ENCODE results near the gene CYP19A1. TPM values are rescaled to one million over a fixed set of nuclear protein-coding genes. Genes with fewer than 3 reads are reported as not detected.

Gene CYP19A1
- total RNA-seq, 5 donors from 2014 or later (not counting 1 experiment from before 2014, with no cell fraction given) = 0.23 TPM; not detected in 4

- H3K4me3 Mint-ChIP-seq = no peak overlapping the region
- no peak for ATAC-seq (replicated peaks in 1 of 4)
- H3K27me3 Mint-ChIP-seq = peaks cover 9 to 22% of the 10 kb centered on the region in 2 donors
- H3K27me3 ChIP-seq (replicated peaks in 1 of 2; ENCODE audit: control insufficient read depth in 2 of 2, extremely low read depth in 1 of 2, insufficient read depth in 2 of 2, low read length in 1 of 2) = peaks cover 0 to 10% of the 10 kb centered on the region in 2 experiments
- WGBS (ENCODE audit: insufficient coverage) = no CpG with 5 or more reads among the region's 5 CpGs
- DNase-seq = no peak
- H3K36me3 ChIP-seq (ENCODE audit: control insufficient read depth in 2 of 2, extremely low read depth in 1 of 2, insufficient read depth in 1 of 2, low read length in 1 of 2) = no peaks in the 10 kb centered on the region
- no peak overlapping the region for H3K27ac Mint-ChIP-seq
- H3K4me1 Mint-ChIP-seq = no peaks in the 10 kb centered on the region
- H3K27ac ChIP-seq (ENCODE audit: low read length) = no peak overlapping the region
- peaks cover 0 to 3% (median 0%) of the 10 kb centered on the region in 3 donors for H3K9me3 Mint-ChIP-seq
- no peaks in the 10 kb centered on the region for H3K4me1 ChIP-seq (ENCODE audit: control insufficient read depth in 1 of 2, extremely low read depth in 1 of 2, insufficient read depth in 2 of 2, low read length in 2 of 2)
- H3K36me3 Mint-ChIP-seq = no peaks in the 10 kb centered on the region
- H3K4me3 ChIP-seq (ENCODE audit: control insufficient read depth in 1 of 2, extremely low read depth in 1 of 2, low read length in 1 of 2) = no peak overlapping the region
- no peaks in the 10 kb centered on the region for H3K9me3 ChIP-seq
- POLR2A ChIA-PET = no interaction called here
- CTCF ChIA-PET = no interaction called here
These were observed 155.3 kb downstream of the CYP19A1 start for GRCh38 chr15:51183076-51183475.

- Mint-ChIP-seq H3K9me3 (peaks cover 0 to 3% (median 0%) of the 10 kb centered on the region in 3 donors), H3K36me3 (no peaks in the 10 kb centered on the region), H3K27ac (no peak overlapping the region), H3K4me1 (no peaks in the 10 kb centered on the region), H3K27me3 (peaks cover 9 to 22% of the 10 kb centered on the region in 2 donors), H3K4me3 (no peak overlapping the region)
- DNase-seq = no peak
- no peaks in the 10 kb centered on the region for H3K9me3 ChIP-seq
- no peaks in the 10 kb centered on the region for H3K4me1 ChIP-seq (ENCODE audit: control insufficient read depth in 1 of 2, extremely low read depth in 1 of 2, insufficient read depth in 2 of 2, low read length in 2 of 2)
- CTCF ChIA-PET = no interaction called here
- no peak overlapping the region for H3K27ac ChIP-seq (ENCODE audit: low read length)
- POLR2A ChIA-PET = no interaction called here
- no peak overlapping the region for H3K4me3 ChIP-seq (ENCODE audit: control insufficient read depth in 1 of 2, extremely low read depth in 1 of 2, low read length in 1 of 2)
- no peak for ATAC-seq (replicated peaks in 1 of 4)
- no peaks in the 10 kb centered on the region for H3K36me3 ChIP-seq (ENCODE audit: control insufficient read depth in 2 of 2, extremely low read depth in 1 of 2, insufficient read depth in 1 of 2, low read length in 1 of 2)
- 25% methylated on average over 1 of the region's 1 CpG for WGBS (ENCODE audit: insufficient coverage)
- H3K27me3 ChIP-seq (replicated peaks in 1 of 2; ENCODE audit: control insufficient read depth in 2 of 2, extremely low read depth in 1 of 2, insufficient read depth in 2 of 2, low read length in 1 of 2) = peaks cover 0 to 9% of the 10 kb centered on the region in 2 experiments
These were observed 156.5 kb downstream of the CYP19A1 start for GRCh38 chr15:51181905-51182304.

GRCh38 chr15:51181221-51181620 lies 157.2 kb downstream of the CYP19A1 start:
- no peak overlapping the region for H3K27ac ChIP-seq (ENCODE audit: low read length)
- ChIA-PET CTCF (no interaction called here), POLR2A (no interaction called here)
- no peaks in the 10 kb centered on the region for H3K4me1 Mint-ChIP-seq
- H3K27ac Mint-ChIP-seq = no peak overlapping the region
- no peaks in the 10 kb centered on the region for H3K9me3 ChIP-seq
- no peaks in the 10 kb centered on the region for H3K4me1 ChIP-seq (ENCODE audit: control insufficient read depth in 1 of 2, extremely low read depth in 1 of 2, insufficient read depth in 2 of 2, low read length in 2 of 2)
- H3K4me3 ChIP-seq (ENCODE audit: control insufficient read depth in 1 of 2, extremely low read depth in 1 of 2, low read length in 1 of 2) = no peak overlapping the region
- ATAC-seq (replicated peaks in 1 of 4) (no peak), DNase-seq (no peak)
- H3K36me3 ChIP-seq (ENCODE audit: control insufficient read depth in 2 of 2, extremely low read depth in 1 of 2, insufficient read depth in 1 of 2, low read length in 1 of 2) = no peaks in the 10 kb centered on the region
- peaks cover 9 to 22% of the 10 kb centered on the region in 2 donors for H3K27me3 Mint-ChIP-seq
- H3K4me3 Mint-ChIP-seq = no peak overlapping the region
- WGBS (ENCODE audit: insufficient coverage) = 88% methylated on average over 2 of the region's 3 CpGs
- peaks cover 0 to 9% of the 10 kb centered on the region in 2 experiments for H3K27me3 ChIP-seq (replicated peaks in 1 of 2; ENCODE audit: control insufficient read depth in 2 of 2, extremely low read depth in 1 of 2, insufficient read depth in 2 of 2, low read length in 1 of 2)
- peaks cover 0 to 3% (median 0%) of the 10 kb centered on the region in 3 donors for H3K9me3 Mint-ChIP-seq
- no peaks in the 10 kb centered on the region for H3K36me3 Mint-ChIP-seq

GRCh38 chr15:51180534-51180933 lies 157.9 kb downstream of the CYP19A1 start:
- ATAC-seq (replicated peaks in 1 of 4) = no peak

GRCh38 chr15:51180011-51180410 lies 158.4 kb downstream of the CYP19A1 start:
- Histone ChIP-seq H3K4me3 (ENCODE audit: control insufficient read depth in 1 of 2, extremely low read depth in 1 of 2, low read length in 1 of 2) (no peak overlapping the region), H3K36me3 (ENCODE audit: control insufficient read depth in 2 of 2, extremely low read depth in 1 of 2, insufficient read depth in 1 of 2, low read length in 1 of 2) (no peaks in the 10 kb centered on the region), H3K27me3 (replicated peaks in 1 of 2; ENCODE audit: control insufficient read depth in 2 of 2, extremely low read depth in 1 of 2, insufficient read depth in 2 of 2, low read length in 1 of 2) (peaks cover 0 to 9% of the 10 kb centered on the region in 2 experiments), H3K27ac (ENCODE audit: low read length) (no peak overlapping the region), H3K9me3 (no peaks in the 10 kb centered on the region), H3K4me1 (ENCODE audit: control insufficient read depth in 1 of 2, extremely low read depth in 1 of 2, insufficient read depth in 2 of 2, low read length in 2 of 2) (no peaks in the 10 kb centered on the region)
- H3K36me3 Mint-ChIP-seq = no peaks in the 10 kb centered on the region
- no peaks in the 10 kb centered on the region for H3K4me1 Mint-ChIP-seq
- ChIA-PET POLR2A (no interaction called here), CTCF (no interaction called here)
- H3K4me3 Mint-ChIP-seq = no peak overlapping the region
- H3K27ac Mint-ChIP-seq = no peak overlapping the region
- peaks cover 0 to 3% (median 0%) of the 10 kb centered on the region in 3 donors for H3K9me3 Mint-ChIP-seq
- DNase-seq (no peak), ATAC-seq (replicated peaks in 1 of 4) (no peak)
- 100% methylated on average over 1 of the region's 3 CpGs for WGBS (ENCODE audit: insufficient coverage)
- H3K27me3 Mint-ChIP-seq = peaks cover 6 to 19% of the 10 kb centered on the region in 2 donors

More at GRCh38 chr15:51180534-51180933, 157.9 kb downstream of the CYP19A1 start:
- Mint-ChIP-seq H3K27ac (no peak overlapping the region), H3K27me3 (peaks cover 9 to 20% of the 10 kb centered on the region in 2 donors), H3K4me3 (no peak overlapping the region), H3K4me1 (no peaks in the 10 kb centered on the region), H3K9me3 (peaks cover 0 to 3% (median 0%) of the 10 kb centered on the region in 3 donors), H3K36me3 (no peaks in the 10 kb centered on the region)
- H3K4me1 ChIP-seq (ENCODE audit: control insufficient read depth in 1 of 2, extremely low read depth in 1 of 2, insufficient read depth in 2 of 2, low read length in 2 of 2) = no peaks in the 10 kb centered on the region
- DNase-seq = no peak
- H3K9me3 ChIP-seq = no peaks in the 10 kb centered on the region
- CTCF ChIA-PET = no interaction called here
- H3K36me3 ChIP-seq (ENCODE audit: control insufficient read depth in 2 of 2, extremely low read depth in 1 of 2, insufficient read depth in 1 of 2, low read length in 1 of 2) = no peaks in the 10 kb centered on the region
- no CpG with 5 or more reads among the region's 1 CpG for WGBS (ENCODE audit: insufficient coverage)
- H3K4me3 ChIP-seq (ENCODE audit: control insufficient read depth in 1 of 2, extremely low read depth in 1 of 2, low read length in 1 of 2) = no peak overlapping the region
- POLR2A ChIA-PET = no interaction called here
- no peak overlapping the region for H3K27ac ChIP-seq (ENCODE audit: low read length)
- peaks cover 0 to 9% of the 10 kb centered on the region in 2 experiments for H3K27me3 ChIP-seq (replicated peaks in 1 of 2; ENCODE audit: control insufficient read depth in 2 of 2, extremely low read depth in 1 of 2, insufficient read depth in 2 of 2, low read length in 1 of 2)

- H3K27ac Mint-ChIP-seq = no peak overlapping the region
- H3K4me3 Mint-ChIP-seq = no peak overlapping the region
- POLR2A ChIA-PET = no interaction called here
- Histone ChIP-seq H3K36me3 (ENCODE audit: control insufficient read depth in 2 of 2, extremely low read depth in 1 of 2, insufficient read depth in 1 of 2, low read length in 1 of 2) (no peaks in the 10 kb centered on the region), H3K4me3 (ENCODE audit: control insufficient read depth in 1 of 2, extremely low read depth in 1 of 2, low read length in 1 of 2) (no peak overlapping the region), H3K9me3 (no peaks in the 10 kb centered on the region), H3K27me3 (replicated peaks in 1 of 2; ENCODE audit: control insufficient read depth in 2 of 2, extremely low read depth in 1 of 2, insufficient read depth in 2 of 2, low read length in 1 of 2) (peaks cover 2 to 9% of the 10 kb centered on the region in 2 experiments), H3K27ac (ENCODE audit: low read length) (no peak overlapping the region), H3K4me1 (ENCODE audit: control insufficient read depth in 1 of 2, extremely low read depth in 1 of 2, insufficient read depth in 2 of 2, low read length in 2 of 2) (no peaks in the 10 kb centered on the region)
- peaks cover 11 to 14% of the 10 kb centered on the region in 2 donors for H3K27me3 Mint-ChIP-seq
- H3K36me3 Mint-ChIP-seq = no peaks in the 10 kb centered on the region
- no peak for DNase-seq
- no peaks in the 10 kb centered on the region for H3K4me1 Mint-ChIP-seq
- CTCF ChIA-PET = interaction anchor here in 1 of 2 donors (0.6 to 1.6 kb wide), 3 partner anchors 9 to 734 kb away, joined by 4 to 7 read pairs (median 5); no protein-coding TSS in a partner anchor
- no peaks in the 10 kb centered on the region for H3K9me3 Mint-ChIP-seq
- WGBS (ENCODE audit: insufficient coverage) = no CpG with 5 or more reads among the region's 3 CpGs
- no peak for ATAC-seq (replicated peaks in 1 of 4)
These were observed 166.2 kb downstream of the CYP19A1 start for GRCh38 chr15:51172193-51172592.

- CTCF ChIA-PET = interaction anchor here in 1 of 2 donors (0.6 to 1.6 kb wide), 3 partner anchors 9 to 734 kb away, joined by 4 to 7 read pairs (median 5); no protein-coding TSS in a partner anchor
These were observed 166.8 kb downstream of the CYP19A1 start for GRCh38 chr15:51171634-51171932.

More at GRCh38 chr15:51171634-51171932, 166.8 kb downstream of the CYP19A1 start:
- Mint-ChIP-seq H3K4me3 (no peak overlapping the region), H3K27ac (no peak overlapping the region), H3K9me3 (no peaks in the 10 kb centered on the region), H3K36me3 (no peaks in the 10 kb centered on the region), H3K27me3 (peaks cover 11 to 14% of the 10 kb centered on the region in 2 donors), H3K4me1 (no peaks in the 10 kb centered on the region)
- H3K27ac ChIP-seq (ENCODE audit: low read length) = no peak overlapping the region
- 81% methylated on average over 2 of the region's 3 CpGs for WGBS (ENCODE audit: insufficient coverage)
- H3K4me3 ChIP-seq (ENCODE audit: control insufficient read depth in 1 of 2, extremely low read depth in 1 of 2, low read length in 1 of 2) = no peak overlapping the region
- no peaks in the 10 kb centered on the region for H3K4me1 ChIP-seq (ENCODE audit: control insufficient read depth in 1 of 2, extremely low read depth in 1 of 2, insufficient read depth in 2 of 2, low read length in 2 of 2)
- POLR2A ChIA-PET = no interaction called here
- no peaks in the 10 kb centered on the region for H3K36me3 ChIP-seq (ENCODE audit: control insufficient read depth in 2 of 2, extremely low read depth in 1 of 2, insufficient read depth in 1 of 2, low read length in 1 of 2)
- DNase-seq (no peak), ATAC-seq (replicated peaks in 1 of 4) (no peak)
- peaks cover 2 to 9% of the 10 kb centered on the region in 2 experiments for H3K27me3 ChIP-seq (replicated peaks in 1 of 2; ENCODE audit: control insufficient read depth in 2 of 2, extremely low read depth in 1 of 2, insufficient read depth in 2 of 2, low read length in 1 of 2)
- no peaks in the 10 kb centered on the region for H3K9me3 ChIP-seq

Data from T-cell (primary cell).